NK-92 (cell line): Measurements from ENCODE around the gene MMD2.
A peak's percentile ranks its signal among the peaks of the same experiment; 100 is the strongest.
"Not testable (repeated sequence)": the region's sequence is repeated elsewhere in the genome, so short reads cannot be mapped to it uniquely, and the experiment has no call there.

Source experiments
- DNase-seq: peaks from one replicate; lab custom pipeline; 2025; ENCODE audit not compliant: unreplicated experiment; lab: John Stamatoyannopoulos, UW

Gene MMD2

GRCh38 chr7:4958477-4959301, at the start of gene MMD2:
Gene MMD2, minus strand, starts transcription at chr7:4959187. Its CDS starts 170 bp downstream, at chr7:4959017.
- no peak for DNase-seq

GRCh38 chr7:5005066-5005465, 46.1 kb upstream of the MMD2 start:
- no peak for DNase-seq

GRCh38 chr7:5001911-5002310, 42.9 kb upstream of the MMD2 start:
- DNase-seq = no peak

- no peak for DNase-seq
These were observed 42.0 kb upstream of the MMD2 start for GRCh38 chr7:5001003-5001402.

- DNase-seq = no peak
These were observed 40.5 kb upstream of the MMD2 start for GRCh38 chr7:4999369-4999950.

- no peak for DNase-seq
These were observed 39.9 kb upstream of the MMD2 start for GRCh38 chr7:4998910-4999309.

GRCh38 chr7:4998244-4998643, 39.3 kb upstream of the MMD2 start:
- no peak for DNase-seq

- DNase-seq = no peak
These were observed 37.8 kb upstream of the MMD2 start for GRCh38 chr7:4996696-4997222.

GRCh38 chr7:4995429-4995969, 36.5 kb upstream of the MMD2 start:
- no peak for DNase-seq

- no peak for DNase-seq
These were observed 34.5 kb upstream of the MMD2 start for GRCh38 chr7:4993471-4993870.

GRCh38 chr7:4982741-4983140, 23.8 kb upstream of the MMD2 start:
- DNase-seq = not testable (repeated sequence)

GRCh38 chr7:4981295-4981890, 22.4 kb upstream of the MMD2 start:
- DNase-seq = not testable (repeated sequence)

GRCh38 chr7:4975626-4976025, 16.6 kb upstream of the MMD2 start:
- not testable (repeated sequence) for DNase-seq

- DNase-seq = peak; percentile 20
These were observed 14.8 kb upstream of the MMD2 start for GRCh38 chr7:4973728-4974198.

GRCh38 chr7:4972446-4972845, 13.5 kb upstream of the MMD2 start:
- not testable (repeated sequence) for DNase-seq

GRCh38 chr7:4965295-4966022, 6.5 kb upstream of the MMD2 start:
- no peak for DNase-seq

- DNase-seq = no peak
These were observed 5.5 kb upstream of the MMD2 start for GRCh38 chr7:4964506-4964905.

GRCh38 chr7:4962872-4963775, 4.1 kb upstream of the MMD2 start:
- DNase-seq = no peak

- no peak for DNase-seq
These were observed 1.4 kb upstream of the MMD2 start for GRCh38 chr7:4960363-4960762.

- no peak for DNase-seq
These were observed 906 bp upstream of the MMD2 start for GRCh38 chr7:4959893-4960292.
